ENCODE results near the gene RIC3. TPM values are rescaled to one million over a fixed set of nuclear protein-coding genes. Genes with fewer than 3 reads are reported as not detected.

The RIC3 gene
- total and polyA plus RNA-seq, 2 donors (not counting 3 experiments of a cell fraction or from before 2014, with no cell fraction given): not detected

GRCh38 chr11:8065031-8065430 is 103.8 kb downstream of the RIC3 start:
- H3K27ac ChIP-seq (ENCODE audit: insufficient read depth, low read depth, low read length): no peak overlapping the region
- H3K4me3 ChIP-seq (replicated peaks in 1 of 3; ENCODE audit: insufficient read depth in 1 of 3, low read depth in 1 of 3, low read length in 3 of 3): no peak overlapping the region
- H3K9me1 ChIP-seq (replicated peaks; ENCODE audit: control insufficient read depth, extremely low read depth, insufficient read depth, low read length): no peaks in the 10 kb centered on the region
- TF ChIP-seq EZH2 (IDR thresholded peaks at IDR 0.05; ENCODE audit: borderline replicate concordance, low read depth, low read length, severe bottlenecking): no peak
- no peak for TF ChIP-seq MYC (IDR thresholded peaks at IDR 0.05; ENCODE audit: low read depth, low read length)
- no peak for TF ChIP-seq POLR2AphosphoS5 (IDR thresholded peaks at IDR 0.05; ENCODE audit: insufficient read depth, low read depth, low read length)
- no peak for TF ChIP-seq CTCF (IDR thresholded peaks at IDR 0.05; ENCODE audit: extremely low read depth in 1 of 2, insufficient read depth in 1 of 2, low read depth in 1 of 2, low read length in 2 of 2)
- TF ChIP-seq FOS (IDR thresholded peaks at IDR 0.05; ENCODE audit: borderline replicate concordance, insufficient read depth, low read length): no peak
- TF ChIP-seq POLR2A (IDR thresholded peaks at IDR 0.05; ENCODE audit: low read depth, low read length): no peak
- TF ChIP-seq JUN (IDR thresholded peaks at IDR 0.05; ENCODE audit: borderline replicate concordance, insufficient read depth, insufficient read length, low read depth): no peak
- no peak for TF ChIP-seq GATA2 (IDR thresholded peaks at IDR 0.05; ENCODE audit: insufficient read depth, insufficient read length, low read depth, low read length)
- TF ChIP-seq MAX (IDR thresholded peaks at IDR 0.05; ENCODE audit: insufficient read depth, insufficient read length): no peak
- ChIA-PET CTCF (interaction anchor here (3.5 kb wide), 1 partner anchor 32 kb away, joined by 32 read pairs; no protein-coding TSS in a partner anchor), POLR2A (no interaction called here)
- no peaks in the 10 kb centered on the region for H3K9me3 ChIP-seq (replicated peaks; ENCODE audit: control insufficient read depth, insufficient read depth, low read length)
- peaks cover 3% of the 10 kb centered on the region for H3K4me1 ChIP-seq (ENCODE audit: control insufficient read depth, extremely low read depth, insufficient read depth, low read length)
- intact Hi-C loops (cut with micrococcal nuclease) (no loop called here), dilution Hi-C loops (cut with MboI; ENCODE audit: extremely low pct_ligation_motif_present, low sequenced_read_pairs) (no loop called here)
- no peak overlapping the region for H3K4me2 ChIP-seq (ENCODE audit: insufficient read depth, low read length)
- DNase-seq (ENCODE audit: low read depth, low spot score) (no peak), FAIRE-seq (no peak)
- H2AFZ ChIP-seq (ENCODE audit: low read depth, low read length): no peak overlapping the region
- no peaks in the 10 kb centered on the region for H3K27me3 ChIP-seq (ENCODE audit: control insufficient read depth in 2 of 2, insufficient read depth in 2 of 2, low read length in 2 of 2)
- H3K79me2 ChIP-seq (ENCODE audit: control insufficient read depth, insufficient read depth, low read length): no peaks in the 10 kb centered on the region
- H4K20me1 ChIP-seq (replicated peaks; ENCODE audit: control insufficient read depth, extremely low read depth, insufficient read depth, low read length): no peaks in the 10 kb centered on the region
- no TSS peak for BruUV-seq (replicated peaks)
- no peak overlapping the region for H3K9ac ChIP-seq (replicated peaks; ENCODE audit: extremely low read depth, insufficient read depth, low read length)
- no peaks in the 10 kb centered on the region for H3K36me3 ChIP-seq (ENCODE audit: control insufficient read depth in 2 of 2, extremely low read depth in 1 of 2, insufficient read depth in 2 of 2, low read length in 2 of 2)
